Measurements from ENCODE around the gene METAP1D.

DNA sequence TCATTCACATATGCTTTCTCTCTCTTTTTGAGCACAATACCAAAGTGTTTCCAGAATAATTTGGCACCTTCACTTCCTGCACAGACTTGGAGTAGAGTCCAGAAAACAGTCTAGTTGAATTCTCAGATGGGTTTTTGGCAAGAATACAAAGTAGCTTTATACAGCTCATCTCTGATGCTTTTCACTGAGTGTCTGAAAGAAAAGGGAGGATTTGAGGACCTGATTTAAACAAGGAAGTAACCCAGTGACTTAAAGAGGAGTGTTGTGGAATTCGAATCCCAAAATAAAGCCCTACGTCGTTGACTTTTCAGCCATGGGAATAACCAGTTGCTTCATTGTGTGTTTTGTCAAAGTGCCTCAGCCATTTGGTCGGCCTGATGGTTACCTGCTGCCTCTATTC, 31.8 kb downstream of the METAP1D start:
- TF ChIP-seq RAD21 (IDR thresholded peaks at IDR 0.05; ENCODE audit: low read depth) (no peak; the same call in 1 of the 2 replicates), ZBTB7A (IDR thresholded peaks at IDR 0.05; ENCODE audit: low read depth) (no peak), EP300 (IDR thresholded peaks at IDR 0.05; ENCODE audit: borderline replicate concordance) (no peak)
